ENCODE data around the gene S100A16. TPM values are rescaled to one million over a fixed set of nuclear protein-coding genes. Genes with fewer than 3 reads are reported as not detected.

S100A16 gene
- 374 to 526 TPM (median 478 TPM) in 5 replicates for total RNA-seq (2022; extraction: Qiagen RNA extraction; ENCODE audit: low read depth)

GRCh38 chr1:153612755-153613331, at the start of gene S100A16:
Gene S100A16, minus strand, starts transcription at chr1:153613137. Its CDS starts 4,986 bp downstream, at chr1:153608151.

GRCh38 chr1:153658400-153659174, 45.6 kb upstream of the S100A16 start, which contains the start of gene SNAPIN:
Gene SNAPIN, plus strand, starts transcription at chr1:153658703. Its CDS starts 41 bp downstream, at chr1:153658744.

GRCh38 chr1:153633754-153634665, 21.1 kb upstream of the S100A16 start, which contains the start of gene CHTOP:
Gene CHTOP, plus strand, starts transcription at chr1:153634066. Its CDS starts 2,523 bp downstream, at chr1:153636589.

GRCh38 chr1:153627715-153628626, 15.0 kb upstream of the S100A16 start, which contains the start of gene S100A1:
Gene S100A1, plus strand, starts transcription at chr1:153628434. Its CDS starts 2,088 bp downstream, at chr1:153630522.

DNA sequence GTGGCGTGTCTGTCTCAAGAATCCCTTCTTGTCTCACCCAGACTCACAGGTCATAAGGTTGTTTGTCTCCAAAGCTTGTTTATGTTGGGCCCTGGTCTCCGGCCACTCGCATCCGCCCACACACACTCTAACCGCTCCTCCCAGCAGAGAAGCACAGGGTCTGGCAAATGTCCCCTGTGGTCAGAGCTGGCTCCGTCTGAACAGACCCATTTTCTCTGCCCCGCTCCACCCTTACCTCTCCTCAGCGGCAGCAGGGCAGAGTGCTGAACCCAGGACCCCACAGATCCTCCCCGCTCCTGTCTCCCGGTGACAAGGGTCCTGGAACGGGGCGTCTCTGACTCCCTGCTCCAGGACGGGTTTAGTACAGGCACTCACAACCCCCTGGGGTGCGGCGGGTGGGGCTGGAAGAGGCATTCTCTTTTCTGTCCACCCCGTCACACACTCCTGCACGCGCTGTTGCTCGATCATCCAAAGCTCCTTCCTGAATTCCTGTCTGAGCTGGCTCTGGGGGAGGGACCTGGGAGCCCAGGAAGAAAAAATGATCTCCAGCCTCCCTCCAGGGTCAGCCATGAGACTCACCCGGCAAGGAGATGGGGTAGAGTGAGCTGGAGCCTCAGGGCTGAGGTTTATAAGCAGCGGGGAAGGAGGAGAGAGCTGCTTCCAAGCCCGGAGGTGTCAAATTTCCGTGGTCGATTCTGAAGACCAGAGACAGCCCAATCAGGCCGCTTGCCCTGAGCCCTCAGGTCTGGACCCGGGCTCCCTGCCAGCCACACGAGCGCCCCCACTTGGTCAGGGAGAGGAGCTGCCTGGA, 14.2 kb upstream of the S100A16 start, which contains the start of gene S100A13:
Gene S100A13, minus strand, starts transcription at position 602 of the 811 bp plus-strand sequence. CDS start 1,033 bp downstream, outside the sequence.

GRCh38 chr1:153616144-153616916, 3.4 kb upstream of the S100A16 start, which contains the start of gene S100A14:
Gene S100A14, minus strand, starts transcription at chr1:153616325. Its CDS starts 467 bp downstream, at chr1:153615858.

GRCh38 chr1:153565529-153566374, 47.2 kb downstream of the S100A16 start, which contains the start of gene S100A2:
Gene S100A2, minus strand, starts transcription at chr1:153565844. Its CDS starts 1,967 bp downstream, at chr1:153563877.

Other genes with a start within 250 kb of the S100A16 start
- not detected in 5 replicates for gene S100A12, start 237.5 kb downstream of the S100A16 start, total RNA-seq (2022; extraction: Qiagen RNA extraction; ENCODE audit: low read depth)
- gene S100A8, start 222.1 kb downstream of the S100A16 start, total RNA-seq (2022; extraction: Qiagen RNA extraction; ENCODE audit: low read depth), result not detected in 5 replicates
- gene S100A7A, start 196.6 kb downstream of the S100A16 start, total RNA-seq (2022; extraction: Qiagen RNA extraction; ENCODE audit: low read depth), result not detected in 5 replicates
- gene S100A7, start 152.5 kb downstream of the S100A16 start, total RNA-seq (2022; extraction: Qiagen RNA extraction; ENCODE audit: low read depth), result not detected in 5 replicates
- gene S100A6, start 77.1 kb downstream of the S100A16 start, total RNA-seq (2022; extraction: Qiagen RNA extraction; ENCODE audit: low read depth), result 3,257 to 3,743 TPM (median 3,382 TPM) in 5 replicates
- 0.41 to 1.7 TPM (median 0.88 TPM) in 5 replicates for gene S100A5, start 72.2 kb downstream of the S100A16 start, total RNA-seq (2022; extraction: Qiagen RNA extraction; ENCODE audit: low read depth)
- gene S100A4, start 67.3 kb downstream of the S100A16 start, total RNA-seq (2022; extraction: Qiagen RNA extraction; ENCODE audit: low read depth), result 1,529 to 1,824 TPM (median 1,687 TPM) in 5 replicates
- gene S100A3, start 63.9 kb downstream of the S100A16 start, total RNA-seq (2022; extraction: Qiagen RNA extraction; ENCODE audit: low read depth), result 86.7 to 117 TPM (median 103 TPM) in 5 replicates
- 19.1 to 29.3 TPM (median 27.2 TPM) in 5 replicates for gene S100A2, start 47.3 kb downstream of the S100A16 start, total RNA-seq (2022; extraction: Qiagen RNA extraction; ENCODE audit: low read depth)
- gene S100A14, start 3.2 kb upstream of the S100A16 start, total RNA-seq (2022; extraction: Qiagen RNA extraction; ENCODE audit: low read depth), result 0.55 to 1.3 TPM (median 0.80 TPM) in 5 replicates
- gene S100A13, start 14.4 kb upstream of the S100A16 start, total RNA-seq (2022; extraction: Qiagen RNA extraction; ENCODE audit: low read depth), result 158 to 174 TPM (median 170 TPM) in 5 replicates
- gene S100A1, start 15.3 kb upstream of the S100A16 start, total RNA-seq (2022; extraction: Qiagen RNA extraction; ENCODE audit: low read depth), result 0.55 to 0.96 TPM (median 0.83 TPM) in 3 of 5 replicates, not detected in the others
- 66.8 to 83.3 TPM (median 79.6 TPM) in 5 replicates for gene CHTOP, start 20.9 kb upstream of the S100A16 start, total RNA-seq (2022; extraction: Qiagen RNA extraction; ENCODE audit: low read depth)
- 50.2 to 65.2 TPM (median 55.4 TPM) in 5 replicates for gene SNAPIN, start 45.6 kb upstream of the S100A16 start, total RNA-seq (2022; extraction: Qiagen RNA extraction; ENCODE audit: low read depth)
- gene ILF2, start 57.9 kb upstream of the S100A16 start, total RNA-seq (2022; extraction: Qiagen RNA extraction; ENCODE audit: low read depth), result 260 to 318 TPM (median 271 TPM) in 5 replicates
- 0.46 to 1.5 TPM (median 1.2 TPM) in 5 replicates for gene NPR1, start 65.6 kb upstream of the S100A16 start, total RNA-seq (2022; extraction: Qiagen RNA extraction; ENCODE audit: low read depth)
- gene INTS3, start 114.9 kb upstream of the S100A16 start, total RNA-seq (2022; extraction: Qiagen RNA extraction; ENCODE audit: low read depth), result 14.3 to 22.7 TPM (median 21.4 TPM) in 5 replicates
- 0.95 to 2.6 TPM (median 1.3 TPM) in 5 replicates for gene SLC27A3, start 162.3 kb upstream of the S100A16 start, total RNA-seq (2022; extraction: Qiagen RNA extraction; ENCODE audit: low read depth)